HCT116 (cell line): ENCODE measurements around the gene DOCK9. TPM values are rescaled to one million over a fixed set of nuclear protein-coding genes. Genes with fewer than 3 reads are reported as not detected.

ENCODE experiments used
- ATAC-seq: fragments of 200-7000 bp; cut with Tn5 transposase; 2 replicates; pipeline ENCODE4 v1.9.1; 2020; ENCODE audit warnings: mild to moderate bottlenecking, moderate library complexity
- BruUV-seq: library from RNA; stranded (reverse); fragments of 400-500 nt; replicated peaks from 2 replicates; lab custom pipeline; 2021; lab: Mats Ljungman, UMichigan
- CTCF ChIA-PET: fragments of 300-600 bp; sonication (Branson Sonifier 250); formaldehyde crosslinking; loops from one replicate; lab custom pipeline; 2021; ENCODE audit warnings: antibody characterized with exemption; lab: Charles Lee
- POLR2A ChIA-PET: fragments of 300-600, 350-600 bp; sonication (Branson Sonifier 250); formaldehyde crosslinking; loops from one replicate; lab custom pipeline; 2021; ENCODE audit warnings: antibody characterized with exemption; lab: Charles Lee
- RAD21 ChIA-PET, 2 experiments: fragments of 300-600 bp; sonication (Branson Sonifier 250); formaldehyde crosslinking; loops; one replicate each; lab custom pipeline; 2023; ENCODE audit warnings: low total read pairs in 2 of 2; ENCODE audit not compliant: uncharacterized antibody in 2 of 2, unreplicated experiment in 2 of 2, low non-redundant PET in 1 of 2; lab: Charles Lee
- DNase-seq: peaks from one replicate; pipeline ENCODE4 v3.0.0-alpha.2; 2010; ENCODE audit warnings: low read depth, low spot score
- H2AFZ ChIP-seq: fragments of 200-600 bp; shearing (Covaris generic), sonication (generic); 2 replicates; pipeline ENCODE4 v1.6.1; 2017; ENCODE audit warnings: low read depth, mixed run types, mixed read lengths, antibody characterized with exemption, low read length; ENCODE audit not compliant: poor library complexity, severe bottlenecking
- H3K27ac ChIP-seq: 2 replicates; pipeline ENCODE4 v1.5.1; 2012; ENCODE audit warnings: low read depth, low read length
- H3K27me3 ChIP-seq: fragments of 200-600 bp; sonication (generic); 2 replicates; pipeline ENCODE4 v1.6.1; 2016; ENCODE audit warnings: mixed run types, low read length, mixed read lengths; ENCODE audit not compliant: insufficient read depth
- H3K36me3 ChIP-seq, 2 experiments: fragments of 200-500 bp in 1 of 2; fragments of 200-600 bp in 1 of 2; sonication (Bioruptor generic) in 1 of 2; sonication (generic) in 1 of 2; 2 replicates each; pipeline versions ENCODE4 v1.5.1 to v1.6.1; 2014 to 2016; ENCODE audit warnings: low read length in 2 of 2, inconsistent platforms in 1 of 2, mixed read lengths in 1 of 2, mixed run types in 1 of 2; ENCODE audit not compliant: insufficient read depth in 2 of 2, control insufficient read depth in 1 of 2
- H3K4me1 ChIP-seq, 2 experiments: fragments of 200-600 bp in 1 of 2; sonication (generic) in 1 of 2; 2 replicates each; pipeline versions ENCODE4 v1.5.1 to v1.6.1; 2012 to 2017; ENCODE audit warnings: low read length in 2 of 2, inconsistent platforms in 1 of 2, mild to moderate bottlenecking in 1 of 2, mixed read lengths in 1 of 2, mixed run types in 1 of 2, moderate library complexity in 1 of 2; ENCODE audit not compliant: insufficient read depth in 2 of 2, control insufficient read depth in 1 of 2
- H3K4me2 ChIP-seq: fragments of 200-600 bp; sonication (generic); 2 replicates; pipeline ENCODE4 v1.6.1; 2017; ENCODE audit warnings: mixed run types, low read length, mixed read lengths
- H3K4me3 ChIP-seq, 2 experiments: fragments of 200-600 bp in 1 of 2; sonication (generic) in 1 of 2; replicated peaks in 1 of 2; 2 replicates each; pipeline ENCODE4 v1.5.1; 2011 to 2016; ENCODE audit warnings: low read length in 2 of 2, control low read depth in 1 of 2, low read depth in 1 of 2, mild to moderate bottlenecking in 1 of 2, mixed read lengths in 1 of 2, mixed run types in 1 of 2
- H3K79me2 ChIP-seq: fragments of 200-600 bp; sonication (generic); 2 replicates; pipeline ENCODE4 v1.6.1; 2017; ENCODE audit warnings: mild to moderate bottlenecking, mixed run types, low read length, moderate library complexity, mixed read lengths; ENCODE audit not compliant: insufficient read depth
- H3K9ac ChIP-seq: fragments of 200-600 bp; sonication (generic); 2 replicates; pipeline ENCODE4 v1.6.1; 2016; ENCODE audit warnings: low read length, mixed read lengths
- H3K9me2 ChIP-seq: fragments of 200-600 bp; sonication (generic), shearing (Covaris generic); 2 replicates; pipeline ENCODE4 v1.6.1; 2017; ENCODE audit warnings: mixed run types, mild to moderate bottlenecking, moderate library complexity; ENCODE audit not compliant: insufficient read depth
- H3K9me3 ChIP-seq, 2 experiments: fragments of 200-500 bp in 1 of 2; fragments of 200-600 bp in 1 of 2; sonication (Bioruptor generic) in 1 of 2; sonication (generic) in 1 of 2; 2 replicates each; pipeline ENCODE4 v1.6.1; 2014 to 2017; ENCODE audit warnings: low read length in 2 of 2, mixed read lengths in 2 of 2, inconsistent platforms in 1 of 2, low read depth in 1 of 2, mild to moderate bottlenecking in 1 of 2, mixed run types in 1 of 2, moderate library complexity in 1 of 2; ENCODE audit not compliant: control insufficient read depth in 1 of 2, insufficient read depth in 1 of 2
- H4K20me1 ChIP-seq: fragments of 200-600 bp; sonication (generic), shearing (Covaris generic); 2 replicates; pipeline ENCODE4 v1.6.1; 2017; ENCODE audit warnings: mixed run types, mild to moderate bottlenecking, moderate library complexity; ENCODE audit not compliant: insufficient read depth
- CBX3 ChIP-seq: IDR thresholded peaks from 2 replicates; pipeline ENCODE4 v1.6.1; 2012; ENCODE audit warnings: low read depth
- CTCF ChIP-seq, 3 experiments: fragments of 200-600 bp in 1 of 3; sonication (generic) in 1 of 3; IDR thresholded peaks in 2 of 3; conservative IDR thresholded peaks in 1 of 3; 2 replicates each; pipeline ENCODE4 v1.5.1; 2012 to 2017; ENCODE audit warnings: low read depth in 2 of 3, low read length in 2 of 3, antibody characterized with exemption in 1 of 3, borderline replicate concordance in 1 of 3, control low read depth in 1 of 3, mild to moderate bottlenecking in 1 of 3, mixed read lengths in 1 of 3, mixed run types in 1 of 3, moderate library complexity in 1 of 3; ENCODE audit not compliant: insufficient read depth in 1 of 3
- ELF1 ChIP-seq: IDR thresholded peaks from 2 replicates; pipeline ENCODE4 v1.6.1; 2012; ENCODE audit warnings: low read depth, borderline replicate concordance
- EZH2phosphoT487 ChIP-seq: fragments of 200-600 bp; IDR thresholded peaks from 2 replicates; pipeline ENCODE4 v1.6.1; 2018; ENCODE audit warnings: antibody characterized with exemption, borderline replicate concordance
- FOSL1 ChIP-seq: IDR thresholded peaks from 2 replicates; pipeline ENCODE4 v1.6.1; 2012; ENCODE audit warnings: low read depth
- POLR2AphosphoS5 ChIP-seq: IDR thresholded peaks from 2 replicates; pipeline ENCODE4 v1.6.1; 2011; ENCODE audit warnings: mild to moderate bottlenecking, low read depth, low read length, moderate library complexity
- SP1 ChIP-seq: IDR thresholded peaks from 2 replicates; pipeline ENCODE4 v1.6.1; 2012; ENCODE audit warnings: low read depth
- YY1 ChIP-seq: IDR thresholded peaks from 2 replicates; pipeline ENCODE4 v1.6.1; 2011; ENCODE audit warnings: low read length, low read depth, moderate library complexity, mild to moderate bottlenecking; ENCODE audit not compliant: insufficient replicate concordance; ENCODE audit errors: extremely low read depth
- ZFX ChIP-seq: fragments of 450-650 bp; IDR thresholded peaks from 2 replicates; pipeline ENCODE4 v1.6.1; 2017
- intact Hi-C: fragments of 100-400 bp; cut with micrococcal nuclease; formaldehyde crosslinking; loops from 2 replicates; pipeline ENCODE4 v1.10.0; 2022
- total RNA-seq: library from RNA; stranded (reverse); gene quantifications from one replicate; pipeline ENCODE4 v1.2.1, GENCODE V29; 2021; ENCODE audit not compliant: unreplicated experiment

The DOCK9 gene
- total RNA-seq, 1 experiment from 2014 or later = 58.8 TPM

DNA sequence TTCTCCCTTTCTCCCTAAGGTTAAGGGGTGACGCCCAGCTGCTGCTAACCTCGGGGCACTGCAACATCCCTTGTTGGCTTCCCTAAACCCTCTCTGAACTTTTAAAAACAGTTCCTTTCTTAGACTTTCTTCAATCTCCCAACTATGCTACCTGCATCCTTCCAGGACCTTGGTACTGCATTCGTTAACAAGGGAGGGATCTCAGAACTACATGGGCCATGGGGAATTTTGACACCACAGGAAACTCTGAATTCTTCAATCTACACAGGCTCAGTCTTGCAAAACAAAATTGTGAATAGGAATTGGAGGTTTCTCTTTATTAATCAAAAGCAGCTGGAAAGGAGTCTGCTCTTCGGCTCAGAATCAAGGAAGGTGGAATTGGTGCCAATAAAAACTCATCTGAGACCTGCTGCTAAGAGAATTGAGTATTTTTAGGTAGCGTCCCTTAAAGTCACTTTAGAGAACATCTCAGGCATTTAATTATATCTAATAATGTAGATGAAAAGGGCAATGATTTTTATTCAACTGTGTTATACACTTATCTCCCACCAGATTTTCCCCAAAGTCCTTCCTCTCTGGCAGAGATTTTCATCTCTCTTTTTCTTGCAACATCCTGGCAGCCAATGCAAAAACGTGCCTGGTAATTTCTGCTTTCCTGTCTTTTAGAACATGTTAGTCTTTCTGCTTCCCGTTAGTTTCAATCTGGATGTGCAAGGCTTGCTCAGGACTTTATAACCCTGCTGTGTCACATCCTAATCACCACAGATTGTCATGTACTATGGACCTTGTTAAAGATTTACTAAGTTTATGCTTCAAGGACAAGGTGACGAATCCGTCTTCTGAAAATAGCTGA is 156.3 kb downstream of the DOCK9 start:
- BruUV-seq = no TSS peak
- POLR2A ChIA-PET = no interaction called here
- Histone ChIP-seq H3K79me2 (no peaks in the 10 kb centered on the region), H3K27ac (no peak overlapping the region), H3K4me1 (no peaks in the 10 kb centered on the region), H3K9me3 (no peaks in the 10 kb centered on the region), H4K20me1 (no peaks in the 10 kb centered on the region), H3K9ac (no peak overlapping the region), H3K36me3 (no peaks in the 10 kb centered on the region; a peak in 1 of 4 replicates), H3K4me3 (no peak overlapping the region), H3K4me2 (no peak overlapping the region), H3K9me2 (no peaks in the 10 kb centered on the region), H3K27me3 (no peaks in the 10 kb centered on the region), H2AFZ (no peak overlapping the region)
- CTCF ChIA-PET = no interaction called here
- ATAC-seq (no peak), DNase-seq (no peak)
- RAD21 ChIA-PET = no interaction called here
- no peak for TF ChIP-seq CBX3
- no peak for TF ChIP-seq YY1
- no peak for TF ChIP-seq EZH2phosphoT487
- TF ChIP-seq CTCF (IDR thresholded peaks at IDR 0.05 in 2 of 3, conservative IDR thresholded peaks at IDR 0.05 in 1 of 3; ENCODE audit: borderline replicate concordance in 1 of 3, insufficient read depth in 1 of 3, low read depth in 2 of 3, low read length in 2 of 3) = no peak
- TF ChIP-seq POLR2AphosphoS5 = no peak
- no peak for TF ChIP-seq ELF1
- TF ChIP-seq FOSL1 = no peak
- no peak for TF ChIP-seq SP1
- TF ChIP-seq ZFX = no peak
- intact Hi-C loops = no loop called here
